Dedifferentiated amniotic fluid mesenchymal stem cell (primary cell): ENCODE measurements around the gene DYNC1I1.

Source experiments
- DNase-seq: peaks from one replicate; pipeline ENCODE4 v3.0.0-alpha.2; 2016; ENCODE audit errors: extremely low spot score

Gene DYNC1I1

DNA sequence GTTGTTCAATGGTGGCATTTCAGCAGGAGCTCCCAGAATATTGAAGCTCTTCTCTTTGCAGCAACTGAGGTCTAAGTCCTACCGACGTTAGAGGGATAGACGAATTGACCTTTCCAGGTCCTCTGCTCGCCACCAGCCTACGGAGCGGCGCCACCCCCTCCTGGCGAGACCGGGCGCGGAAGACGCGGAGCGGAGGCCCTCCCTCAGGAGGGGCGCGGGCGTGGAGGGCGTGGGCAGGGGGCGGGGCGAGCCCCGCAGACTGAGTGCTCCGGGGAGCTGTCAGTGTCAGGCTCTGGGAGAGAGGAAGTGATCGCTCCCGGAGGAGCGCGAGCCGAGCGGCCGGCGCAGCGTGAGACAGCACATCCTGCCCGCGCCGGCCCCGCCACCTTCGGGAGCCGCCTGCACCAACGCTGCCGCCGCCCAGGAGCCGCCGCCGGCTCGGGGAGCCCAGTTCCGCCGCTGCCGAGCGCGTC lies at the start of gene DYNC1I1:
TSS of gene DYNC1I1 (plus strand) at position 257 of the 473 bp plus-strand sequence. CDS start 32,176 bp downstream, outside the sequence.
- DNase-seq, result no peak

- DNase-seq, result no peak
These were observed 48.7 kb upstream of the DYNC1I1 start for GRCh38 chr7:95723583-95724180.

DNA sequence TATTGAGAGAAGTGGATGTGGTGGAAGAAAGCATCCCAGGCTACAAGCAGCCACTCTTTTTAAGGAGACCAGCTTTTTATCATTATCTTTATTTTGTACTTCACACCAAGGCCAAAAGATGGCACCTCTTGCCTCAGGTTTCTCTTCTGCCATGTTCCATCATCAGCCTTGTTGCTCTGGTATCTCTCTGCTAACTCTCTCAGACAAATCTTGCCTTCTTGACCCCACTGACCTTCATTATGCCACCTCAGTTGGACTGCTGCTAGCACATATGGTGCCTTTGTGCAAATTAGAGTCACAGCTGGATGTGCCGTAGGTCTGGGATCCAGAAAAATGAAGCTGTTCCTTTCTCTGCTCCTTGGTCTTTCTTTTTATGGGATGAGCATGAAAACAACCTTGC lies 47.1 kb upstream of the DYNC1I1 start:
- DNase-seq, result no peak

DNA sequence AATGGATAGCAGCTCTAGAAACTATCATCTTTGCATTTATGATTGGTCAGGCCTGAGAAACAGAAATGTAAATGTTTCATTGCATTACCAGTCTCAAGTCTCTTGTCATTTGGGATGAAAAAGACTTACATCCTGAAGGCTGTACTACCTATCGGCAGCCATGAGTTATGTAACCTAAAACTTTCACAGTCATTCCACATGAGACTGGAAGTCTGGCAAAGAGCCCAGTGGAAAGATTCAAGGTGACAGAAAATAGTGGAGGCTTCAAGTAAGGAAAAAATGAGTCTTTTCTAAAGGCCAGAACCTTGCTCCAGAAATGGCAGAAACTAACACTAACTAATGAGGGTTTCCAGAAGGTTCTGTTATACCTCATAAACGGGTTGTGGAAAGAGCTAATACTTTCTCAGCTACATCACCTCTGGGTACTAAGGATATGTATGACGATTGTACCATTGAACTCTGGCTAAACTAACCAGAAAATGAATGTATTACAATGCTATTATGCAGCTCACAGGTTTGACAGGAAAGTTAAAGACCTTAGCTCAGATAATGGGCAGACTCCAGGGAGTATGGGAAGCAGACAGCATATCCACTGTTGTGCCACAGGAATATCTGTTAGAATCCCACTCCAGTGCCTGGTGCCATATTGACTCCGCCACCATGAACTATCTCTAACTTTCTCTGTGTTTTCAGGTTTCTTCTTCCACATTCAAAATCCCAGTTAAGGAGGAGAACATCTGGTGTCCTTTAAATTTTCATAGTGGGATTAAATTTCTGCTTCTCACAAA lies 41.7 kb upstream of the DYNC1I1 start:
- DNase-seq, result no peak

DNA sequence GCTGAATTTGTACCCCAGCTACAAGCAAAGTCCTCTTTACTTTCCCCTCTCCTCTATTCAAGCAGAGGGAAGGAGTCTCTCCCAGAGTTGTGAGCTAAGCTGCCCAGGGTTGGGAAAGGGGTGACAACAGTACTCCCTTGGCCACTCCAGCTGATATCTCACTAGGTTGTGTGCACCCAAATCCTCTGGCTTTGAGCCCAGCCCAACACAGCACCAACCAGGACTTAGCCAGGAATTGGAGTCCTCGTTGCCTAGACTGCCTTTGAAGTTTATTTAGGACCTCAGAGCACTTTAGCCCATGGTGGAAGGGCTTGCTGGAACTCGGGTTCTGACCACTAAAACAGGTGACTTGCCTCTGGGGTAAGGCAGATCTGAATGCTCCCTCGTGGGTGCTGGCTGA lies 35.7 kb upstream of the DYNC1I1 start:
- DNase-seq, result no peak

- DNase-seq, result no peak
These were observed 34.4 kb upstream of the DYNC1I1 start for GRCh38 chr7:95737828-95738505.

DNA sequence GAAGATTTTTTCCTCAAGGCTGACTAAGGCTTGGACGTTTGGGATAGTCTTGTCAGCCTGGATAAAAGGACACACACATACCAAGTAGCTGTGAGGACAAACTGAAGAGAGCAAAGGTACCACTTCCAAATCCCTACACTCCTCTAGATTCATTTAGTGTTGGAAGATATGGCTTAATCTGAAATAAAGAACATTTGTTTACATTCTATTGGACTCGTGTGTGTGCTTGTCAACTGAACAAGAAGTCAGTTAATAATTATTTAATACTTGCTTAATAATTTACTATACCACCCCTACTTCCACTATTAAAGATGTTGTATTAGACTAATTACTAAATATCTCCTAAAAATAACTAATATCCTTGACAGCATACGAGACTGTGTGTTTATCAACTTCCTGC lies 23.3 kb upstream of the DYNC1I1 start:
- DNase-seq, result no peak

DNA sequence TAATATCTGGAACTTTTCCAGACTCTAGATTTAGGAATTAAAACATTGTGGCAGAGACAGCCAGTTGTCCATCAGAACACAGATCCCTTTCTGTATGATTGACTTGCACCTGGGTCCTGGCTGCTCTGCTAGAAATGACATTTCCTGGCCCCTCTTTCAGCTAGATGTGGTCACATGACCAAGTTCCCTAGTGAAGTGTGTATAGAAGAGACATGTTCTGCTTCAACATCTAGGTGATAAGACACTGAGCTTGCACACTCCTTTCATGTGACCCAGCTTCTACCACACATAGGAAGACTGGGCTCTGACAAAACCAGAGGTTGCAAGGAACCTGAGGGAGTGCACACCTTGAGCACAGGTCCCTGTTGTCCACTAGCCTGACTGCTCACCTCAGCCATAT lies 22.8 kb upstream of the DYNC1I1 start:
- DNase-seq, result no peak

- no peak for DNase-seq
These were observed 18.9 kb upstream of the DYNC1I1 start for GRCh38 chr7:95753440-95753839.

DNA sequence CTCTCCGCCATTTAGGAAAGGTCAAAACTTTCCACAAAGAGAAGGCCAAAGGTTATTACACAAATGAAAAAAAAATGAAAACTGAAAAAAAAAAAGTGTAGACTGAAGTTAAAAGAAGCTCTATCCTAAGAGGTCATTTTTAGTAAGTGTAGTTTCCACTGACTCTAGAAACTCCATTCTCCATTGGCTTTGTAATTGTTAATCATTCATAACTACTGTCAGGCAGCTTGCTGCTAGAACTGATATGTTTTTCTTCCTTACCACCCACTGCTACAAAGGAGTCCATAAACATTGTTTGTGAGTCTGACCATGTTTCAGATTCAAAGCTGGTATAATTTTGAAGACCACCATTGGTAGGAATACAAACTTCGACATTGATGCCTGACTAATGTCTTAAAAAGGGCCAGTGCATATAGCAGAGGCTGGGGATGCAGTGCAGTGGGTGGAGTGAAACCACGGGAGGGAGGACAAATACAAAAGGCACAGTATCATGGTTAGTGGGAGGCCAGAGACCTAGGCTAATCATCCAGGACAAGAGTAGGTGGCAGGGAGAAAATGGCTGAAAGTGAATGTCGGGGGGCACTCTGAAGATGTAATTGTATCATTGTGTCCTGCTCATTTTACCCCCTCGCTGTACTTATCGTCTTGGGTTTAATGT lies 16.9 kb upstream of the DYNC1I1 start:
- DNase-seq, result no peak

- DNase-seq, result no peak
These were observed 14.2 kb upstream of the DYNC1I1 start for GRCh38 chr7:95758187-95758586.

GRCh38 chr7:95766086-95766485 lies 6.3 kb upstream of the DYNC1I1 start:
- DNase-seq, result no peak

GRCh38 chr7:95766657-95767056 lies 5.7 kb upstream of the DYNC1I1 start:
- no peak for DNase-seq

DNA sequence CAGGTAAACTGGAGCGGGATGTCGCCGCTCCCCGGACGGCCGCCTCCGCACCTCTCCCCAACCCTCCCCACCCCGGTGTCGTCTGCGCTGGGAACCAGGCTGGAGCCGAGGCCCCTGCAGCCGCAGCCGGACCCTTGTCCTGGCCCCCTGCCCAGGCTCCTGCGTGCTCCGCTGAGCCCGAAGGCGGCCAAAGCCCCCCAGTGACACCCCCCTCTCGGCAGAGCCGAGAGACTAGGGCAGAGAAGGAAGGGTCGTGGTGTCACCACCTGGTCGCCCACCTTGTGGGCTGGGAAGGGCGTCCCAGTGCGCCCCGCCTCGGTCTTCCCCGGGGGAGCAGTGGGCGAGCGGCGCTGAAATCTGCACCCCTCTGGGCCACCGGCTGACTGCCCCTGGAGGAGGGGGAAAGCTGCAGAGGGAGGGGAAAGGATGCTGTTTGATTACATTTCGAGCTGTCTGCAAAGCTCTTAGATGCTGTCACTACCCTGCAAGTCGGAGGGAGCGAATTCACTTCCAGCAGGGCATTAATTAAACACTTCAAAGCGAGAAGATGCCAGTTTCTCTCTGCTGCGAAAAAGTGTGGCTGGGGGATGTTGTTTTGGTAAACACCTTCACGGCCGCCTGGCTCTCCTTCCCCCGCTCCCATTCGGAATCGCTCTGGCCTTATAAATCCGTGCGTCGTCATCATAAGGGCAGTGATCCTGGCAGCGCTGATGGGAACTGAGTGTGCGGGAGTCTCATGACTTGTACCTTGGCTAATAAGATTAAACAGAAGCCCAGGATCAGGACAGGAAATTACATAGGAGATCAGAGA lies 622 bp downstream of the DYNC1I1 start:
- no peak for DNase-seq

GRCh38 chr7:95776561-95777185 lies 4.3 kb downstream of the DYNC1I1 start:
- no peak for DNase-seq

DNA sequence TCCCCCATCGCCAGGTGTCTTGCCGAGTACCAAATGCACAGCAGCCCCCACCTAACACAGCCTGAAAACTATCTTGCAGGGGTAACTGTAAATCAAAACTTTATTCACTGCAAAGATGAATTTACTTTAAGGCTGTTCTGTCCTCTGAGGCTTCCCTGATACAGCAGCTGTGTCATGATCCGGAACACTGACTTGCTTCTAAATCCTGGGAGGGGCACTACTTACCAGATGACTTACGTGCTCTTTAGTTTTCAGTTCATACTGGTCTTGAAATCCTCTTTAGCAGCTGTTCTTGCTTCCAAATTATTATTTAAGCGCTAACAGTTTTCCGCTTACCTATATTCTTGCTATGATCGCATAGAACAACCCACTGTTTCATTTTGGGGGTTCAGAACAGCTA lies 4.9 kb downstream of the DYNC1I1 start:
- no peak for DNase-seq

DNA sequence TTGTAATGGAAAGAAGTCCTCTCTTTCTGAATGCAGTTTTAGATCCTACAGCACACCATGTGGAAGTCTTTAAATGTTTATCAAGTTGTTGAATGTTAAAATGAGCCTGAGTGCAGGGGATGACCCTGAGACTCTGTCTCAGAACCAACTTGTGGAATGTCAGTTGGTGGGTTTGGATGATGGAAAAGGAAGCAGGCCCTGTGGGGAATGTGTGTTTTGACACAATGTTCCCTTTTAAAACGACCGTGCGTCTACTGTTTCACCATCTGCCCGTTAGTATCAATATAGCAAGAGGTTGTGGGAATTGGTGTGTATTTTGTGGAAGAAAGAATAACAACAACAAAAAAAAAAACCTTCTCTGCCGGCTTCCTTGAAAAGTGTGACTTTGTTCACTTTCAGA lies 8.3 kb downstream of the DYNC1I1 start:
- DNase-seq, result no peak

DNA sequence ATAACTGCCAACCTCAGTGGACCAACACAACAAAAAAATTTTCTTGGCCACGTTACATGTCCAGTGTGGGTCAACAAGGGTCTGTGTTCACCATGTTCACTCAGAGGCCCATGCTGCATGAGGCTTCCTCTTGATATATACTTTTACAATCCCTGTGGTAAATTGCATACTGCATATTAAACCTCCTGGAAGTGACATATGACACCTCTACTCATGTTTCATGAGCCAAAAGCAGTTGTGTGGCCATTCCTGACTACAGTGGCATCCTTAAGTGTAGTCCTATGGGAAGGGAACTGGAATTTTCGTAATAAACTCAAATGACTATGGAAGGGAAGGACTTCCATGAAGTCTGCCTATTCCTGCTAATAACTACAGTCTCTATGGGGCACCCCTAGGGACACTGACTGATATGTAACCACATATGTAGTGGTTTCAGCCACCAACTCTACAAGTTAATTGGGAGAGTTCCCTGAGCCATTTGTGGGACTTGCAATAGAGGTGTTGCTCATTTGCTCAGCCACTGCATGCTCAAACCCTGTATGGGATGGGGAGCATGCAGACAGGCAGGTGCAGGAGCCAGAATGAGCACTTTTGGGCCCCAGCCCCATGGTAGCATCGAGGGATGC lies 9.7 kb downstream of the DYNC1I1 start:
- DNase-seq, result no peak

- no peak for DNase-seq
These were observed 12.4 kb downstream of the DYNC1I1 start for GRCh38 chr7:95784796-95785195.

DNA sequence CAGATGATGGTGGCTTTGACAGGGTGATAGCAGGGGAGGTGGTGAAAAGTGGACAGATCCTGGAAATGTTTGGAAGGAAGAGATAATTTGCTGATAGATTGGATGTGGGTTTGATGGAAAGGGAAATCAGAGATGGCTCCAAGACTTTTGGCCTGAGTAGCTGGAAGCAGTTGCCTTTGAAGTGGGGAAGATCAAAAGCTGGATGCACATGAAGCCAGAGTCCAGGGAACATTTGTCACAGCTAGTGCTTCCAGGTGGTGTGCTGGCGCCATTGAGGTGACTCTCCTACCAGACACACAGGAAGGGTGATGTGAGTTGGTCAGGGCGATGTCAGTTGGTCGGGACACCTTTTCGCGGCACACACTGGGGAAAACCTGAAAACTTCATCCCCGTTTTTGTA lies 15.9 kb downstream of the DYNC1I1 start:
- DNase-seq, result no peak

DNA sequence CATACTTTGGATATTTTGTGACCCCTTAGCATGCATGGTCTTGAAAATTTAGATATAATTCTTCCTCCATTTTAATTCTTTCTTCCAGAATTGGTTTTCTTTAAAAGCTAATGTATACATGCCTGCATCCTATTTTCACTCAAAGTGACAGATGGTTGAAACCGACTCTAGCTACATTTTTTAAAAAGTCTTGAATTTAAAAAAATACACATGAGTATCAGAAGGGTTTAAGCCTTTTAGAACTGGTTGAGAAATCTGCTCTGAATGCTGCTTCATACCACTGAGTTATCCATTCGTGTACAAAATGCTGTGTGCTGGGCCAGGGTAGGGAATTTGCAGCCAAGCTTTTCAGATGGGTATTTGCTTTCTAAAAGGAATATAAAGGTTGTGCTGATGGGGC lies 16.5 kb downstream of the DYNC1I1 start:
- no peak for DNase-seq
